Measurements from ENCODE around the gene C1orf185.
"Not testable (repeated sequence)": the region's sequence is repeated elsewhere in the genome, so short reads cannot be mapped to it uniquely, and the experiment has no call there.

C1orf185 gene

DNA sequence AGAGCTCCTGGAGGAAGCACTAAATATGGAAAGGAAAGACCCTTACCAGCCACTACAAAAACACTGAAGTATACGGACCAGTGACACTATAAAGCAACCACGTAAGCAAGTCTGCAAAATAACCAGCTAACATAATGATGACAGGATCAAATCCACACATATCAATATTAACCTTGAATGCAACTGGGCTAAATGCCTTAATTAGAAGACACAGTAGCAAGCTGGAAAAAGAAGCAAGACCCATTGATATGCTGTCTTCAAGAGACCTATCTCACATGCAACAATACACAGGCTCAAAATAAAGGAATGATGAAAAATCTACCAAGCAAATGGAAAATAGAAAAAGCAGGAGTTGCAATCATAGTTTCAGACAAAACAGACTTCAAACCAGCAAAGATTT is 31.0 kb downstream of the C1orf185 start:
- DNase-seq (ENCODE audit: extremely low read depth in 1 of 2, low read depth in 1 of 2): no peak

DNA sequence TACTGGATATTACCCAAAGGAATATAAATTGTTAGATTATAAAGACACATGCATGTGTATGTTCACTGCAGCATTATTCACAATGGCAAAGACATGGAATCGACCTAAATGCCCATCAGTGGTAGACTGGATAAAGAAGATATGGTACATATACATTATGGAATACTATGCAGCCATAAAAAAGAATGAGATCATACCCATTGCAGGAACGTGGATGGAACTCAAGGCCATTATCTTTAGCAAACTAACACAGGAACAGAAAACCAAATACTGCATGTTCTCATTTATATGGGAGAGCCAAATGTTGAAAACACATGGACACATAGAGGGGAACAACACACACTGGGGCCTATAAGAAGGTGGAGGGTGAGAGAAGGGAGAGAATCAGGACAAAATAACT is 35.7 kb downstream of the C1orf185 start:
- not testable (repeated sequence) for DNase-seq (ENCODE audit: extremely low read depth in 1 of 2, low read depth in 1 of 2)

DNA sequence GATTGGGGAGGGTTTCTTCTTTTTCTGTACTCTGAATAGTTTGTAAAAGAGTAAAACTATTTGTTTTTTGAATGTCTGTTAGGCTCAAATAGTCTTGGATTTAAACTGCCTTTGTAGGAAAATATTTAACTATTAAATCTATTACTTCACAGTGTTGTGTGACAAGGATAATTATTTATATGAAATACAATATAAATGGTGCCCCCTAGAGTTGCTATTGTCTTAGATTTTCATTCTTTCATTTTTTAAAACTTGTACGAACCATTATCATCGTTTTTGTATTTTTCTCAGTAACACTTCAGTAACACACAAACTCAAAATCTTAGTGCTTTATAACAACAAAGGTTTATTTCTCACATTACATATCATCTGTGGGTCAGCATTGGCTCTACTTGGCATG is 37.4 kb downstream of the C1orf185 start:
- no peak for DNase-seq (ENCODE audit: extremely low read depth in 1 of 2, low read depth in 1 of 2)

DNA sequence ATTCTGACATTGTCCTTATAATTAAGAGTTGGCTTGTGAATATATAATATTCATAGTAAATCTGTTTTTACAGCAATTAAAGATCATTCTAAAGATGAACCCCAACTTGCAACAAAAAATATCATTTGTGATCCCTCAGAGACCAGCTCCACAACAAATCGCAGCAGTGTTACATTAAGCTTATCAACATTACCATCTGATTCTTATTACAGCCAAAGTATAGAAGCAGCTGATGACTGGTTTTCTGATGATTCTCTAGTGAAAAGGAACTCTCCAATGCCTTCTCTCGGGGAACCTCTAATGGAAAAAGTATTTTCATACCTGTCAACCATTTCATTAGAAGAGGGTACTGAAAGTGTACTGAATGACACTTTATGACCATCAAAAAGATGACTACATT is 45.4 kb downstream of the C1orf185 start:
- DNase-seq (ENCODE audit: extremely low read depth in 1 of 2, low read depth in 1 of 2): no peak

DNA sequence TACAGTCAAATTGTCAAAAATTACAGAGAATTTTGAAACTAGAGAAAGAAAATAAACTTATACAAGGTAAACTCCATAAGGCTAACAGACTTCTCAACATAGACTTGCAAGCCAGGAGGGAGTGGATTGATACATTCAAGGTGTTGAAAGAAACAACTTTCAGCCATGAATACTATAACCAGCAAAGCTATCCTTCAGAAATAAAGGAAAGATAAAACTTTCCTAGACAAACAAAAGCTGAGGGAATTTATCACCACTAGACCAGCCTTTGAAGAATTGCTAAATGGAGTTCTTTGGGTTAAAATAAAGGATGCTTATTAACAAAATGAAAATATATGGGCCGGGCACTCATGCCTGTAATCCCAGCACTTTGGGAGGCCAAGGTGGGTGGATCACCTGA is 52.7 kb downstream of the C1orf185 start:
- DNase-seq (ENCODE audit: extremely low read depth in 1 of 2, low read depth in 1 of 2): no peak

DNA sequence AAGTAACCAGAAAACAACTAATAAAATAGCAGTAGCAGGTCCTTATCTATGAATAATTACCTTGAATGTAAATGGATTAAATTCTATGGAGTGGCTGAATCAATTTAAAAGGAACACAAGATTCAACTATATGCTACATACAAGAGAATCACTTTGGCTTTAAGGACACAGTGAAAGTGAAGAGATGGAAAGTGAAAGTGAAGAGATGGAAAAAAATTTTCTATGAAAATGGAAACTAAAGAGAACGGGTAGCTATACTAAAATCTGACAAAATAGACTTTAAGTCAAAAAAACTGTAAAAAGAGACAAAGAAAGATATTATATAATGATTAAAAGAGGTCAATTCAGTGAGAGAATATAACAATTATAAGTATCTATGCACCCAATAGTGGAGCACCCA is 54.7 kb downstream of the C1orf185 start:
- no peak for DNase-seq (ENCODE audit: extremely low read depth in 1 of 2, low read depth in 1 of 2)

DNA sequence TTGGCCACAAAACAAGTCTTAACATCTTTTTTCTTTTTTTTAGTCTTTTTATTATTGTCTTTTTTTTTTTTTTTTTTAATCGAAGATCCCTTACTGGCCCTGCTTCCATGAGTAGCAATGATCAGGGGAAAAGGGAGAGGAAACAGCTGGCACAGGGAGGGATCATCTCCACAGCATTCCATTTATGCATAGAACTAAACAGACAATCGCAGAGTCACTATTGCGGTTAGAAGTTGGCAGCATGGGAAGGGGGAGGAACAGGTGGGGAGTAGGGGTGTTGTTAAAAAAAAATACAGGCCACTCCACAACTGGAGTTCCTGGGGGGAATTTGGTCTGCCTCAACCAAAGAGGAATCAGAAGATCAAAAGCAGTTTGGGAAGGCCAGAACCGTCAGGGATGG is 55.4 kb downstream of the C1orf185 start:
- no peak for DNase-seq (ENCODE audit: extremely low read depth in 1 of 2, low read depth in 1 of 2)

DNA sequence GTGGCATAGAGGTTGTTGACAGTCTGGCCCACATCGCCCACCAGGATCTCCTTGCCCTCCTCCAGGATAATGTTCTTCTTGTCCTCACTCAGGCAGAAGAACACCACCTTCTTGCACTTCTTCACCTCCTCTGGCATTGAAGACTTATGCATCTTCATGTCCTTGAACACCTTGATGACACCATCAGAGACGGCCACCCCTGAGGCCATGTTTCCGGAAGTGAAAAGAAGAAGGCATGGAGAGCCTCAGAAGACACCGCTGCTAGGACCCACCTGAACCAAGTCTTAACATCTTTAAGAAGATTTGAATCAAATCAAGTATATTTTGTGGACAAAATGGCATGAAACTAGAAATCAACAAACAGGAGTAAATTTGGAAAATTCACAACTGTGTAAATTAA is 56.2 kb downstream of the C1orf185 start:
- DNase-seq (ENCODE audit: extremely low read depth in 1 of 2, low read depth in 1 of 2): no peak

DNA sequence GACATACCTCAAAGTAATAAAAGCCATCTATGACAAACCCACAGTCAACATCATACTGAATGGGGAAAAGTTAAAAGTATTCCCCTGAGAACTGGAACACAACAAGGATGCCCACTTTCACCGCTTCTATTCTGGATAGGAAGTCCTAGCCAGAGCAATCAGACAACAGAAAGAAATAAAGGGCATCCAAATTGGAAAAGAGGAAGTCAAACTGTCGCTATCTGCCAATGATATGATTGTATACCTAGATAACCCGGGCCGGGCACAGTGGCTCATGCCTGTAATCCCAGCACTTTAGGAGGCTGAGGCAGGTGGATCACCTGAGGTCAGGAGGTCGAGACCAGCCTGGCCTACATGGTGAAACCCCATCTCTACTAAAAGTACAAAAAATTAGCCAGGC is 60.5 kb downstream of the C1orf185 start:
- DNase-seq (ENCODE audit: extremely low read depth in 1 of 2, low read depth in 1 of 2): not testable (repeated sequence)

DNA sequence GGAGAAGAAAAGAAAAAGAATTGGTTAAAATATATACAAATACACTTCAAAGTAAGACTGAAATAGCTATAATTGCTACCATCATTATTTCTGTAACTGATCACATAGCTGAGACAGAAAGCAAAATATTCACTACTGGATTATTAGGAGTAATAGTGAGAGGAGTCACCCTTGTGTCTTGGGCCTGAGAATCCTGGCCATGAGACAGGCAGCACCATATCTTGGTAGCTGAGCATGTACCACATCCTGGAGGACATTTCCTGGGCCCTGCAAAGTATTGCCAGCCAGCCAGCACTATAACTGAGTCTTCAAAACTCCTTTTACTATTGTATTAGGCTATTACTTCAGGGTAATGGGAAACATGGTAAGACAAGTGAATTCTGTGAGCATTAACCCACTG is 63.5 kb downstream of the C1orf185 start:
- DNase-seq (ENCODE audit: extremely low read depth in 1 of 2, low read depth in 1 of 2): no peak

DNA sequence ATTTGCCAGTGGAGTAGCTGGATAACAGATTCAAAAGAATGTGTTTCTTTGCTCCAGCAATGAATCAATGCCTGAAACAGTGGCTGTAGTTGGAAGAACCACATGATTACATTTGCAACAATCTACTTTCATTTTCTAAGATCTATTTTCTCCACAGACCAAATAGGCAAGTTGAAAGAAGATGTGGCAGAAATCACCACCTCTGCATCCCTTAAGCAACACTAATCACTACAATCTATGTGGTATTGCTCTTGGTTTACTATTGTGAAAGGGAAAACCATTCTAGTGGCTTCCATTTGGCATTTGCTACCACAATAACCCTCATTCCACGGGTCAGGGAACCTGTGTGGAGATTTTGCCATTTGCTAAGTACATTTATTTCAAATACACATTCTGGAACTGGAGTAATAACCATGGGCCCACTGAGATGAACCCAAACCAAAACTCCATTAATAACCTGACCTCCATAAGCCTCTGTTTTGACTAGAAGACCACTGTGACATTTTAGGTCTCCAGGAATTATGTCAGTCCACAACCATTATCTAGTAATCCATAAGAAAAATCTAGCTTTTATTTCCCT is 66.3 kb downstream of the C1orf185 start:
- no peak for DNase-seq (ENCODE audit: extremely low read depth in 1 of 2, low read depth in 1 of 2)

DNA sequence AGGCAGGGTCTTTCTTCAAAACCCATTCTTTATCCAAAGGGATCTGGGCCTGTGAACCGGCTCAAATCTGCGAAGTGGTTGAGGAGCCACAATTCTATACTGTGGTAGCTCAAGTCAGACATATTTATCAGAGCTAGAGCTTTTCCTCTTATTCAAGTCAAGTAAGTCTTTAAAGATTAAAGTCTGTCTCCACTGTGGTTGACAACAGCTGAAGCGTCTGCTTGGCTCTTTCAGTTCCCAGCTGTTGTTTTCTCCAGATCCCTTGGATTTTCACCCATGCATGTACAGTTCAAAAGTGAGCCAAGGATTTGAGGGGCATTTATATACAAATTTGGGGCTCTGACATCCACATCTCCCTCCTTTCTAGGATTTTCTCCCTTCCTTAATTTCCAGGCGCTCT is 66.9 kb downstream of the C1orf185 start:
- DNase-seq (ENCODE audit: extremely low read depth in 1 of 2, low read depth in 1 of 2): no peak

DNA sequence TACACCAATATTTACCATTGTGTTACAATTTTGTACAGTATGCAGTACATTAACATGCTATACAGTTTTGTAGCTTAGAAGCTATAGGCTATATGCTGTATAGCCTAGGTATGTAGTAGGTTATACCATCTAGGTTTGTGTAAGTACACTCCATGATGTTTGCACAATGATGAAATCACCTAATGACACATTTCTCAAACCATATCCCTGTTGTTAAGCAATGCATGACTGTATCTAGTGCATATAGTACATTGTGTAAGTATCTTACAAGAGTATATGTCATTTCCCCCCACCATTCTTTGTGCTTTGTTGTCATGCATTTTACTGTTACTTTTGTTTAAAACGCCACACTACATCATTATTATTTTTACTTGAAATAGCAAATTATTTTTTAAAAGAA is 68.3 kb downstream of the C1orf185 start:
- DNase-seq (ENCODE audit: extremely low read depth in 1 of 2, low read depth in 1 of 2): no peak

DNA sequence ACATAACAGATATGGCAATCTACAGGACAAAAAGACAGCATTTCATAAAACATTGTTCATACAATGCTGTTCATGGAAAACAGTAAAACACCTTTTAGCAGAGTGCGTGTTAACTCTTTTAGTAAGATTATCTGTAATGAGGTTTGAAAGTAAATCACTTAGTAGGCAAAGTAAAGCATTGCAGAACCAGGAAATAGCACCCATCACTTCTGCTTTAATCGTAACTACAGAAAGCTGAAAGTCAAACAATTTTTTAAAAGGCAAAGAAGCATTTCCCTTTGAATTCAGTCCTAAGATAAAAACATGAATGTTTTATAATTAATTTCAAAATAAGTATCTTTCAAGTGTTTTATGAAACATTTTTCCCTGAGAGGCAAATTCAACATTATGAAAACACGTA is 70.8 kb downstream of the C1orf185 start:
- no peak for DNase-seq (ENCODE audit: extremely low read depth in 1 of 2, low read depth in 1 of 2)

DNA sequence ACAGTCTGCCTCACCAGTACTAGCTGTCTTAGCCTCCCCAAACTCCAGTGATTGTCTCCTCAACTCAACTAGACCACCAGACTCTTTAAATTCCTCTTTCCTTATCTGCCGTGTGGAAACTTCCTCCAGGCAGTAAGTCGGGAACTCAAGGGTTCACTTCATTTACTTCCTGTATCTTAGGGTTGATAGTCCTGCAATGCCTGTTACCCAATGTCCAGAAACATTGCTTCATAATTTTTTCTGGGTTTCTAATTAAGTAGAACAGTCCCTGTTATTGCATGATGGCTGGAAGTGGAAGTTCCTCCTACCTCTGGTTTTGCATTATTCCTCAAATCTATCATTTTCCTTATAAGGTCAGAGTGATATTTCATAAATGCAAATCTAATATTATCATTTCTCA is 73.2 kb downstream of the C1orf185 start:
- no peak for DNase-seq (ENCODE audit: extremely low read depth in 1 of 2, low read depth in 1 of 2)

DNA sequence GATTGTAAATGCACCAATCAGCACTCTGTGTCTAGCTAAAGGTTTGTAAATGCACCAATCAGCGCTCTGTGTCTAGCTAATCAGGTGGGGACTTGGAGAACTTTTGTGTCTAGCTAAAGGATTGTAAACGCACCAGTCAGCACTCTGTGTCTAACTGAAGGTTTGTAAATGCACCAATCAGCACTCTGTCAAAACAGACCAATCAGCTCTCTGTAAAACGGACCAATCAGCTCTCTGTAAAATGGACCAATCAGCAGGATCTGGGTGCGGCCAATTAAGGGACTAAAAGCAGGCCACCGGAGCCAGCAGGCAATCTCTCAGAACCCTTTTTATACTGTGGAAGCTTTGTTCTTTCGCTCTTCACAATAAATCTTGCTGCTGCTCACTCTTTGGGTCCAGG is 76.0 kb downstream of the C1orf185 start:
- DNase-seq (ENCODE audit: extremely low read depth in 1 of 2, low read depth in 1 of 2): not testable (repeated sequence)

DNA sequence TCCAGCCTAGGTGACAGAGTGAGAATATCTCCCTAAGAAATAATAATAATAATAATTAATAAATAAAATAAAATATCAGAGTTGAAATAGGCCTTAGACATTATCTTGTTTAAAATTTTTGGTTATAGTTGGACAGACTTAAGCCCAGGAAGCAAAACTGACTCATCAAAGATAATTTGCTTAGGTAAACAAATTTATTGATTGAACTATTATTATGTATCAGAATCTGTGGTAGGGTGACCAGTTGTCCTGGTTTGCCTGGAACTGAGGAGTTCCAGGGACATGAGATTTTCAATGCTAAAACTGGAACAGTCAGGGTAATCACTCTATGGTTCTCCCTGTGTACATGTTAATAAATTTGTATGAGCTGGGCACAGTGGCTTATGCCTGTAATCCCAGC is 86.2 kb downstream of the C1orf185 start:
- no peak for DNase-seq (ENCODE audit: extremely low read depth in 1 of 2, low read depth in 1 of 2)

DNA sequence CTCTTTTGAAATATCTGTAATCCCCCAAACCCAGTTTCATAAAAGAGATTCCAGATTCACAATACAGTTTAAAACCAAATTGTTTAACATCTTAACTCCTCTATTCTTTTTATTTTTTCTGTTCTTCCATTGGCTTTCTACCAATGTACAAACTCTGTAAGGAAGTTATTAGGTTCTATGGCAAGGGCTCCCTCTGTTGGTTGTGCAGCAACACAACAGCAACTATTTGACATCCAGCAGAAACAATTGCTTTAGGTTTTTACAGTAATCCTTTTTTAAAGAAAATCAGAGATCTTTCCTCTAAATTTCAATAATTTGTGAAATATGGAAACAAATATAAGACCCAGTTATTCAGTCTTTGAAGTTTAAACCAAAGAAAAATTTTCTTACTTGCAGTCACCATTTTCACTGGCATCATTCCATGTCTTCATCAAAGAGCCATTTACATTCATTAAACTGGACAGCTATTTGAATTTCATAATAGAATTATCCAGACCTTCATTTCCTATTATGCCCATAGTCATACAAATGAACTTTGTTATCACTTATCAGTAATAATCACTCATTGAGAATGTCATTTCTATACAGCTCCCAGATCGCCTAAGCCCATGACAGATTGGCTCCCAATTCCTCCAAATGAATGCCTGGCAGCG is 87.5 kb downstream of the C1orf185 start:
- DNase-seq (ENCODE audit: extremely low read depth in 1 of 2, low read depth in 1 of 2): peak in 1 of 2 donors; percentile 6

DNA sequence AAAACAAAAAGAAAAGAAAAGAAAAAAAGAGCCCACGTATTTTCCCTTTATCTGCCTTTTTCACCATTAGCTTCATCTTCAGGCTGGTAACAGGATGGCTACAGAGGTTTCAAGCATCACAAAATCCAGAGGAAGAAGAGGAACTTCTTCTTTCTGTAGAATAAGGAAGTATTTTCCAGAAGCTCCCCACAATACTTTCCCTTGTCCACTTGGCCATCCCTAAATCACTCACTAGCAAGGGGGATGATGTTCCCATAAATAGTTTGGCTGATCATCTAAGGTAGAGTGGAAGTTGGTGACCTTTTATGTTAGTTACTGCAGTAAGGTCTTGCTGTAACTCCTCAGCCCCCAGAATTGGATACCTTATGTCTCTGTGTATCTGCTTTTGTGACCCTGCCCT is 88.9 kb downstream of the C1orf185 start:
- DNase-seq (ENCODE audit: extremely low read depth in 1 of 2, low read depth in 1 of 2): no peak

DNA sequence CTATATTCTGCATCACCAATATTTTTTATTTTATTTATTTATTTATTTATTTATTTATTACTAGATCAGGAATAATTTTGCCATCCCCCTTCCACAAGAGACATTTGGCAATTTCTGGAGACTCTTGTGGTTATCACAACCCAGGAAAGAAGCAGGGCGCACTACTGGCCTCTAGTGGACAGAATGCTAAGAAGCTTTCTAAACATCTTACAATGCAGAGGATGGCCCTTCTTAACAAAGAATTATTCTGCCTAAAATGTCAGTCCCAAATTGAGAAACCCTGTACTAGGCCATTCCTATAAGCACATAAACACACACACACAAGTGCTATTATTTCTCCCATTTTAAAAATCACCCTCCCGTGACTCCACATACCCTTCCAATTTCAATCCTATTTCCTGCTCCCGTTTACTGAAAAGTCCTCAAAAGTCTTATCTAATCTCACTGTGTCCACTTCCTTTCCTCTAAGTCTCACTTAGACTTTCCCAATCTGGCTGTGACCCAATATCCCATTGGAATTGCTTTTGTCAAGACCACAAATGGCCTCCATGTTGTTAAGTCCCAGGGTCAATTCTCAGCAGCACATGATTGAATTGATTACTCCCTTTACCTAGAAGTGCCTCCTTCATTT is 90.3 kb downstream of the C1orf185 start:
- DNase-seq (ENCODE audit: extremely low read depth in 1 of 2, low read depth in 1 of 2): peak; percentile 3 to 27

DNA sequence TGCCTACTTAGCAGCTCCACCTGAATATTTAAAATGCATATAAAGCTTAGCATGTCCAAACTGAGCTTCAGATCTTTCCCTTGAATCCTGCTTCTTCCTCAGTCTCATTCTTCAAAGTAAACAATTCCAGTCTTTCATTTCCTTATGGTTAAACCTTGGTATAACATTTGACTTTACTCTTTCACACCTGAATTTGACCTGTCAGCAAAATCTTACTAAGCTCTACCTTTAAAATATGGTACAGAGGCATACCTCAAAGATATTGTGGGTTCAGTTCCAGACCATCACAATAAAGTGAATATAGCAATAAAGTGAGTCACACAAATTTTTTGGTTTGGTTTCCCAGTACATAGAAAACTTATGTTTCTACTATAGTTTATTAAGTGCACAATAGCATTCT is 91.5 kb downstream of the C1orf185 start:
- no peak for DNase-seq (ENCODE audit: extremely low read depth in 1 of 2, low read depth in 1 of 2)

All from activated CD8-positive, alpha-beta memory T cell treated with anti-CD3 and anti-CD28 coated beads for 1 hour (primary cell).